Liver (tissue), 9 donors: ENCODE measurements around the gene KIAA1755. TPM values are rescaled to one million over a fixed set of nuclear protein-coding genes. Genes with fewer than 3 reads are reported as not detected.

Experiments used
- DNase-seq: peaks from one replicate; pipeline ENCODE4 v3.0.0-alpha.2; 2017; ENCODE audit warnings: low spot score
- H3K27ac ChIP-seq, 2 donors: one replicate each; pipeline ENCODE4 v1.7.0; 2013; ENCODE audit warnings: inconsistent platforms in 2 of 2, low read length in 2 of 2, control low read depth in 1 of 2, low read depth in 1 of 2, mild to moderate bottlenecking in 1 of 2
- H3K27me3 ChIP-seq, 4 donors: one replicate each; pipeline versions ENCODE4 v1.6.1 to v1.7.0; 2013; ENCODE audit warnings: low read length in 3 of 4, inconsistent platforms in 1 of 4, mild to moderate bottlenecking in 1 of 4, moderate library complexity in 1 of 4; ENCODE audit not compliant: control insufficient read depth in 4 of 4, insufficient read depth in 4 of 4
- H3K36me3 ChIP-seq, 4 donors: one replicate each; pipeline versions ENCODE4 v1.6.1 to v1.7.0; 2013; ENCODE audit warnings: low read length in 3 of 4, mild to moderate bottlenecking in 3 of 4, low read depth in 1 of 4, moderate library complexity in 1 of 4; ENCODE audit not compliant: control insufficient read depth in 4 of 4, insufficient read depth in 3 of 4
- H3K4me1 ChIP-seq, 4 donors: one replicate each; pipeline versions ENCODE4 v1.6.1 to v1.7.0; 2013; ENCODE audit warnings: low read length in 3 of 4, mild to moderate bottlenecking in 3 of 4, moderate library complexity in 1 of 4; ENCODE audit not compliant: control insufficient read depth in 4 of 4, insufficient read depth in 4 of 4
- H3K4me3 ChIP-seq, 3 donors: one replicate each; pipeline versions ENCODE4 v1.6.1 to v1.7.0; 2013; ENCODE audit warnings: low read length in 3 of 3, control low read depth in 1 of 3, low read depth in 1 of 3, mild to moderate bottlenecking in 1 of 3
- H3K9ac ChIP-seq, 2 donors: one replicate each; pipeline ENCODE4 v1.7.0; 2013; ENCODE audit warnings: low read length in 2 of 2, mild to moderate bottlenecking in 2 of 2, moderate library complexity in 2 of 2, control low read depth in 1 of 2, low read depth in 1 of 2
- H3K9me3 ChIP-seq, 4 donors: one replicate each; pipeline versions ENCODE4 v1.6.1 to v1.7.0; 2013; ENCODE audit warnings: low read length in 3 of 4; ENCODE audit not compliant: control insufficient read depth in 4 of 4
- FOXA2 ChIP-seq: IDR thresholded peaks from 2 replicates; pipeline ENCODE4 v1.6.1; 2016; ENCODE audit warnings: antibody characterized with exemption
- GABPA ChIP-seq, 2 donors: IDR thresholded peaks in 1 of 2; conservative IDR thresholded peaks in 1 of 2; 2 replicates each; pipeline ENCODE4 v1.6.1; 2016; ENCODE audit warnings: antibody characterized with exemption in 2 of 2, mild to moderate bottlenecking in 1 of 2, moderate library complexity in 1 of 2
- HNF4A ChIP-seq, 2 donors: conservative IDR thresholded peaks; 2 replicates each; pipeline ENCODE4 v1.6.1; 2016; ENCODE audit warnings: antibody characterized with exemption in 2 of 2, mild to moderate bottlenecking in 2 of 2
- HNF4G ChIP-seq: IDR thresholded peaks from 2 replicates; pipeline ENCODE4 v1.6.1; 2016; ENCODE audit warnings: antibody characterized with exemption
- JUND ChIP-seq, 2 donors: IDR thresholded peaks; 2 replicates each; pipeline ENCODE4 v1.6.1; 2016; ENCODE audit warnings: antibody characterized with exemption in 2 of 2
- RAD21 ChIP-seq, 2 donors: IDR thresholded peaks; 2 replicates each; pipeline ENCODE4 v1.6.1; 2016; ENCODE audit warnings: antibody characterized with exemption in 2 of 2, mild to moderate bottlenecking in 2 of 2
- RXRA ChIP-seq, 2 donors: IDR thresholded peaks; 2 replicates each; pipeline ENCODE4 v1.6.1; 2017 to 2018; ENCODE audit warnings: antibody characterized with exemption in 2 of 2, mild to moderate bottlenecking in 1 of 2
- SP1 ChIP-seq: IDR thresholded peaks from 2 replicates; pipeline ENCODE4 v1.6.1; 2018; ENCODE audit warnings: antibody characterized with exemption, mild to moderate bottlenecking
- TAF1 ChIP-seq: conservative IDR thresholded peaks from 2 replicates; pipeline ENCODE4 v1.6.1; 2016; ENCODE audit warnings: antibody characterized with exemption, mild to moderate bottlenecking
- YY1 ChIP-seq: IDR thresholded peaks from 2 replicates; pipeline ENCODE4 v1.6.1; 2016; ENCODE audit warnings: antibody characterized with exemption, mild to moderate bottlenecking
- WGBS: extraction: QIAGEN DNeasy Blood & Tissue Kit; methylation state at CpG from one replicate; pipeline ENCODE4 v1.1.7; 2013; 5-methylcytosine and 5-hydroxymethylcytosine counted together
- polyA plus RNA-seq, 2 donors: library from polyadenylated mRNA; stranded (reverse) in 1 of 2; unstranded in 1 of 2; fragments of 200-250 nt in 1 of 2; fragments of >200 nt in 1 of 2; fragmentation: Nextera tagmentation in 1 of 2; extraction: Ambion mirVana in 1 of 2; gene quantifications; one replicate each; pipeline versions ENCODE4 v1.2.1 to v1.2.3, GENCODE V29; 2013 to 2015
- total RNA-seq, 2 donors: library from RNA; depleted of rRNA; stranded (reverse); fragments of >200 nt; gene quantifications; one replicate each; pipeline ENCODE4 v1.2.3, GENCODE V29; 2014
- TF ChIP-seq, protein P1 (sequence below): fragments of 150-350 bp; IDR thresholded peaks from 2 replicates; pipeline ENCODE4 v1.5.1; 2017; ENCODE audit warnings: improper control_type of control experiment, low read depth, low read length; ENCODE audit not compliant: missing input control
- TF ChIP-seq, protein P2 (sequence below): IDR thresholded peaks from 2 replicates; pipeline ENCODE4 v1.6.1; 2016; ENCODE audit warnings: antibody characterized with exemption
- TF ChIP-seq, protein P3 (sequence below): IDR thresholded peaks from 2 replicates; pipeline ENCODE4 v1.6.1; 2016; ENCODE audit warnings: antibody characterized with exemption
- donor health status: healthy.
- donor health status: healthy.
- donor health status: healthy.
- donor health status: healthy.
- donor health status: healthy.

Gene KIAA1755
- total and polyA plus RNA-seq, 4 donors: 0.09 to 1.4 (median 0.81) TPM

DNA sequence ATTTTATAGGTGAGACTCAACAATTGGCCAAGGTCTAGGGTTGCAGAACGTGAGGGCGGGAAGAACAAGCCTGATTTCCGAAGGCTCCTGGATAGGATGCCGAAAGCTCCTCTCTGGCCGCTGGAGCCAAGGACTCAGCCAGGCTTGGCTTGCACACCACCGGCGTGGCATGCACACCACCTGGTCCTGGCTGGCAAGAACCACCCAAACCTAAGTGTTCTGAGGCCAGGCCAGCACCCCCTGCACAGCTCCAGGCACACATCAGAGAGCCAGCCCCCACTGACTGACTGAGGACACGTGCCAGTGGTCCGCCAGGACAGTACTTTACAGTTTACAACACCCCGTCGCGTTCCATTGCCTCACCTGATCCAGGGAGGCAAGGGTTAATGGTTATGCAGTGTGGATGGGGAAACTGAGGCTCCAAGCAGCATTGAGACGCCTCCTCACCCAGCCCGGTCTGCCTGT is 95.9 kb downstream of the KIAA1755 start:
- TF ChIP-seq JUND (IDR thresholded peaks at IDR 0.05) (no peak), FOXA2 (no peak), HNF4G (no peak), HNF4A (conservative IDR thresholded peaks at IDR 0.05) (no peak), RAD21 (IDR thresholded peaks at IDR 0.05) (no peak)
- TF ChIP-seq, protein P1, sequence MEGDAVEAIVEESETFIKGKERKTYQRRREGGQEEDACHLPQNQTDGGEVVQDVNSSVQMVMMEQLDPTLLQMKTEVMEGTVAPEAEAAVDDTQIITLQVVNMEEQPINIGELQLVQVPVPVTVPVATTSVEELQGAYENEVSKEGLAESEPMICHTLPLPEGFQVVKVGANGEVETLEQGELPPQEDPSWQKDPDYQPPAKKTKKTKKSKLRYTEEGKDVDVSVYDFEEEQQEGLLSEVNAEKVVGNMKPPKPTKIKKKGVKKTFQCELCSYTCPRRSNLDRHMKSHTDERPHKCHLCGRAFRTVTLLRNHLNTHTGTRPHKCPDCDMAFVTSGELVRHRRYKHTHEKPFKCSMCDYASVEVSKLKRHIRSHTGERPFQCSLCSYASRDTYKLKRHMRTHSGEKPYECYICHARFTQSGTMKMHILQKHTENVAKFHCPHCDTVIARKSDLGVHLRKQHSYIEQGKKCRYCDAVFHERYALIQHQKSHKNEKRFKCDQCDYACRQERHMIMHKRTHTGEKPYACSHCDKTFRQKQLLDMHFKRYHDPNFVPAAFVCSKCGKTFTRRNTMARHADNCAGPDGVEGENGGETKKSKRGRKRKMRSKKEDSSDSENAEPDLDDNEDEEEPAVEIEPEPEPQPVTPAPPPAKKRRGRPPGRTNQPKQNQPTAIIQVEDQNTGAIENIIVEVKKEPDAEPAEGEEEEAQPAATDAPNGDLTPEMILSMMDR: no peak
- Histone ChIP-seq H3K4me1 (peaks cover 7 to 78% (median 51%) of the 10 kb centered on the region in 4 donors), H3K9ac (peak overlapping the region; percentile 51 to 80), H3K36me3 (peaks cover 5 to 24% (median 12%) of the 10 kb centered on the region in 4 donors), H3K4me3 (peak overlapping the region; percentile 66 to 98 (median 71)), H3K27me3 (no peaks in the 10 kb centered on the region), H3K9me3 (no peaks in the 10 kb centered on the region), H3K27ac (peak overlapping the region; percentile 69 to 79)
- DNase-seq: no peak
- WGBS: 25% methylated on average over 14 of the region's 14 CpGs

DNA sequence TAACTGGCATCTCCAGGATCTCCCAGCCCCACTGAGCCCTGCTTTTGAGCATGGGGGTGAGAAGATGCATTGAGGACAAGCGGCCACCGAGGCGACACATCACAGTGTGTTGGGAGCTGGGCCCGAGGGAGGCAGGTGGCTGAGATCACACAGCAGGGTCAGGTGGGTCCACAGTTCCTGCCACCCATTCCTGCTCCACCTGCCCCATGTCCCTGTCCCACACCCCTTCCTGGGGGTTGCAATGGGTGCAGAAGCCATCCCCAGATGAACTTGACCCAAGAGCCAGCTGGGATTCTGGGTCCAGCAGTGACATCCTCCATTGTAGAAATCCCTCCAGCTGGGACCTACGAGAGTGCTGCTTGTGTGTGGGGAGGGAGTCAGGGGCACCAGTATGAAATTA is 96.5 kb downstream of the KIAA1755 start:
- no peaks in the 10 kb centered on the region for H3K27me3 ChIP-seq
- peaks cover 7 to 78% (median 50%) of the 10 kb centered on the region in 4 donors for H3K4me1 ChIP-seq
- DNase-seq: no peak
- peaks cover 6 to 28% (median 15%) of the 10 kb centered on the region in 4 donors for H3K36me3 ChIP-seq
- peak overlapping the region; percentile 69 to 79 for H3K27ac ChIP-seq
- TF ChIP-seq TAF1: no peak
- TF ChIP-seq RXRA (IDR thresholded peaks at IDR 0.05): peak in 1 of 2 donors; percentile 29
- peak in 1 of 2 donors; percentile 11 for TF ChIP-seq HNF4A (conservative IDR thresholded peaks at IDR 0.05)
- H3K9me3 ChIP-seq: no peaks in the 10 kb centered on the region
- peak overlapping the region; percentile 66 to 98 (median 71) for H3K4me3 ChIP-seq
- peak overlapping the region; percentile 51 to 80 for H3K9ac ChIP-seq
- WGBS: 41% methylated on average over 5 of the region's 5 CpGs

DNA sequence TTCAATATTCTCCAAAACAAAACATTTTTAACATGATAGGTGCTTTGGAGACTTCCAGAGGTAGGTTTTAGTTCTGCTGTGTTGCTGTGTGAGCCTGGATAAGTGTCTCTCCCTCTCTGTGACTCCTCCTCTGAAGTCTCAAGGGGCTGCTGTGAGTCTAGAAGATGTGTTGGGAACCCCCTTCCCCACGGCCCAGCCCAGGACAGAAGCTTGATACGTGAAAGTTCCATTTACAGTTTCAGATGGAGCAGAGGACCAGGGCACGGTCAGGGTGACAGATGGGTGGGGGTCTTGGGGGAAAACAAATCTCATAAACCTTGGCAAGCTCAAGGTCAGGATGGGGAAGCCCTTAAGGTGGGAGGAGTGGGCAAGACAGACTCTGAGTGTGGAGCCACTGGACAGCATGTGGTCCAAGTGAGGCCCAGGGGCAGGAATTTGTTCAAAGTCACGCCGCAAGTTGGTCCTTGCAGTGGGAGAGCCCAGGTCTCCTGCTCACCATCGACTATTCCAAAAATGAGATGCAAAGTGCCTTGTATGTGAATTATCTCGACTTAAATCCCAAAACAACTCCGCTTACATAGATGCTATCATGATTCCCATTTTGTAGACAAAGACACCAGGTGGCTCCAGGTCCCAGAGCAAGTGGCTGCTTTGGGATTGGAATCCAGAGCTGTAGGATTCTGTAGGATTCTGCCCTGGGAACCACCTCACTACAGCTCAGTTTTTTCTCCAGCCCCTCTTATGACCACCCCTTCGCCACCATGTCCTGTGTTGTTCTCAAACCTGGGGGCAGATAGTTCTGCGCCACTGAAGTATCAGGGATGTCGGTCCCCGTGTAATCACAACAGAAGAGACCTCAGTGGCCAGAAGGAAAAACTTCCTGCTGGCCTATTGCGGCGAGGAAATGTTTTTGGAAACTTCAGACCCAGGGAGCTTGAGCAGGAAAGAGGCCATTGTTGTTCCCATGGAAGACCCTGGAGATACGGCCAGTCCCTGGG is 97.4 kb downstream of the KIAA1755 start:
- no peaks in the 10 kb centered on the region for H3K27me3 ChIP-seq
- peak overlapping the region; percentile 69 to 79 for H3K27ac ChIP-seq
- H3K4me1 ChIP-seq: peaks cover 8 to 78% (median 48%) of the 10 kb centered on the region in 4 donors
- peaks cover 9 to 34% (median 19%) of the 10 kb centered on the region in 4 donors for H3K36me3 ChIP-seq
- peak overlapping the region; percentile 66 to 98 (median 71) for H3K4me3 ChIP-seq
- no peaks in the 10 kb centered on the region for H3K9me3 ChIP-seq
- 78% methylated on average over 15 of the region's 15 CpGs for WGBS
- DNase-seq: no peak
- TF ChIP-seq YY1 (peak; percentile 12), RAD21 (IDR thresholded peaks at IDR 0.05) (no peak)
- peak overlapping the region; percentile 51 to 80 for H3K9ac ChIP-seq

DNA sequence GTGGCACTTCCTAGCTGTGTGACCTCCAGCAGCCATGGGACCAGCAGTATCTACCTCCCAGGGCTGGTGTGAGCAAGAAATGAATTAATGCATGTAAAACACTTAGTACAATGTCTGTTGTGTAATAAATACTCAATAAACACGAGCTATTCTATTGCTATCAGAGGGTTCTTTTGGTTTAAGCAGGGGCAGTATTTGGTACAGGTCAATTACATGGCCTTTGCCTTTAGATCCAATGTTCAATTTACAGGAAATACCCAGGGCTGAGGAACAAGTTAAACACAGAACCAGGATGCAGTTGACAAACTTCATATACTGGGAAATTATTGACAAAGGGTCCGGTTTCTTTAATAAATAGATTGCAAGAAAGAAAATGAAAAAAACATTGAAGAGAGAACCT is 98.4 kb downstream of the KIAA1755 start:
- Histone ChIP-seq H3K4me3 (peak overlapping the region in 1 of 3 donors; percentile 16), H3K9me3 (no peaks in the 10 kb centered on the region), H3K36me3 (peaks cover 9 to 43% (median 24%) of the 10 kb centered on the region in 4 donors), H3K27ac (peak overlapping the region; percentile 48 to 62), H3K4me1 (peaks cover 3 to 79% (median 47%) of the 10 kb centered on the region in 4 donors), H3K27me3 (no peaks in the 10 kb centered on the region), H3K9ac (peak overlapping the region in 1 of 2 donors; percentile 26)
- 28% methylated on average over 2 of the region's 2 CpGs for WGBS
- DNase-seq: no peak
- TF ChIP-seq HNF4A (conservative IDR thresholded peaks at IDR 0.05) (peak; percentile 98 to 99), TAF1 (no peak), GABPA (IDR thresholded peaks at IDR 0.05 in 1 of 2, conservative IDR thresholded peaks at IDR 0.05 in 1 of 2) (peak; percentile 19 to 31), JUND (IDR thresholded peaks at IDR 0.05) (peak in 1 of 2 donors; percentile 61), SP1 (peak; percentile 81)
- TF ChIP-seq, protein P2, sequence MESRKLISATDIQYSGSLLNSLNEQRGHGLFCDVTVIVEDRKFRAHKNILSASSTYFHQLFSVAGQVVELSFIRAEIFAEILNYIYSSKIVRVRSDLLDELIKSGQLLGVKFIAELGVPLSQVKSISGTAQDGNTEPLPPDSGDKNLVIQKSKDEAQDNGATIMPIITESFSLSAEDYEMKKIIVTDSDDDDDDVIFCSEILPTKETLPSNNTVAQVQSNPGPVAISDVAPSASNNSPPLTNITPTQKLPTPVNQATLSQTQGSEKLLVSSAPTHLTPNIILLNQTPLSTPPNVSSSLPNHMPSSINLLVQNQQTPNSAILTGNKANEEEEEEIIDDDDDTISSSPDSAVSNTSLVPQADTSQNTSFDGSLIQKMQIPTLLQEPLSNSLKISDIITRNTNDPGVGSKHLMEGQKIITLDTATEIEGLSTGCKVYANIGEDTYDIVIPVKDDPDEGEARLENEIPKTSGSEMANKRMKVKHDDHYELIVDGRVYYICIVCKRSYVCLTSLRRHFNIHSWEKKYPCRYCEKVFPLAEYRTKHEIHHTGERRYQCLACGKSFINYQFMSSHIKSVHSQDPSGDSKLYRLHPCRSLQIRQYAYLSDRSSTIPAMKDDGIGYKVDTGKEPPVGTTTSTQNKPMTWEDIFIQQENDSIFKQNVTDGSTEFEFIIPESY: peak; percentile 60
- TF ChIP-seq, protein P3, sequence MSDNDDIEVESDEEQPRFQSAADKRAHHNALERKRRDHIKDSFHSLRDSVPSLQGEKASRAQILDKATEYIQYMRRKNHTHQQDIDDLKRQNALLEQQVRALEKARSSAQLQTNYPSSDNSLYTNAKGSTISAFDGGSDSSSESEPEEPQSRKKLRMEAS: peak; percentile 92
